ENCODE measurements around the gene ATF6.
"Not testable (repeated sequence)": the region's sequence is repeated elsewhere in the genome, so short reads cannot be mapped to it uniquely, and the experiment has no call there.

Gene ATF6

GRCh38 chr1:161735837-161736236 is 30.3 kb upstream of the ATF6 start:
- no peak for DNase-seq

DNA sequence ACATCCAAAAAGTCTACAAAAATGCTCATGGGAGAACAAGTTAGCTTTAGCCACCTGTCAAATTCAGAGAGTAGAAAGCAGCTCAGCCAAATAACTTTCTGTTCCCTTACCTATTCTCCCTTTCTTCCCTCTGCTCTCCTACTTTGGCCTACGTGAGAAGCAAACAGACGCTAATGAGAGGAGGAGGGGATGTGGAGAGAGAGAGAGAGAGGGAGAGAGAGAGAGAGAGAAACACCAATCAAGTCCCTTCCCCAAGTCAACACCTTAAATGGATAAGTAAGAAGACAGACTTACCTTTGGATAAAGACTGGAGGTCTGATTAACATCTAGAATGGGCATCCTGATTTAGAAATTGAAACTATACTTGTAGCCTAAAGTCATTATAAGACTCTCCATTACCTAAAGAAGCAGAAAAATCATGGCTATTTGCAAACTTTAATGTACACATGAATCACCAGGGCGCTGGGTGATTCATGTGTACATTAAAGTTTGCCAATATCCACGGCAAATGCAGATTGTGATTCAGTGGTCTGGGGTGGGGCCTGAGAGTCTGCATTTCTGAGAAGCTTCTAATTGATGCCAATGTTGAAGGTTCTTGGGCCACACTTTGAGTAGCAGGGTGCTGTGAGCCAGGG is 29.7 kb upstream of the ATF6 start:
- DNase-seq: no peak

DNA sequence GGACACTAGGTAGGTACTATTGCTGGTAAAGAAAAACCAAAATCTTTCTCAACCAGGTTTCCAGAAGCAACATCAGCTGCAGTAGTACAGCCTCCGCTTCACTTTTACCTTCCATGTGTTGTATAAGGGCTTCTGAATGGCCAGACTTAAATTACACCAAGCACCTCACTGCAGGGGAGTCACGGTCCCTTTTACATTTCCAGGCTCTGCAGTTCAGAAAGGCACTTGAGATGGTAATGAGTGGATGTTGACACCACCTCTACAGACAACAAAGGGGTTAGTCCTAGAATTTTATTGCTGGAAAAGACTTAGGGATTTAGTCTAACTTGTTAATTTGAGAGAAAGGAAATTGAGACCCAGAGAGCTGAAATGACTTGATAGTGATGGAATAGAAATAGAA is 28.5 kb upstream of the ATF6 start:
- DNase-seq: no peak

DNA sequence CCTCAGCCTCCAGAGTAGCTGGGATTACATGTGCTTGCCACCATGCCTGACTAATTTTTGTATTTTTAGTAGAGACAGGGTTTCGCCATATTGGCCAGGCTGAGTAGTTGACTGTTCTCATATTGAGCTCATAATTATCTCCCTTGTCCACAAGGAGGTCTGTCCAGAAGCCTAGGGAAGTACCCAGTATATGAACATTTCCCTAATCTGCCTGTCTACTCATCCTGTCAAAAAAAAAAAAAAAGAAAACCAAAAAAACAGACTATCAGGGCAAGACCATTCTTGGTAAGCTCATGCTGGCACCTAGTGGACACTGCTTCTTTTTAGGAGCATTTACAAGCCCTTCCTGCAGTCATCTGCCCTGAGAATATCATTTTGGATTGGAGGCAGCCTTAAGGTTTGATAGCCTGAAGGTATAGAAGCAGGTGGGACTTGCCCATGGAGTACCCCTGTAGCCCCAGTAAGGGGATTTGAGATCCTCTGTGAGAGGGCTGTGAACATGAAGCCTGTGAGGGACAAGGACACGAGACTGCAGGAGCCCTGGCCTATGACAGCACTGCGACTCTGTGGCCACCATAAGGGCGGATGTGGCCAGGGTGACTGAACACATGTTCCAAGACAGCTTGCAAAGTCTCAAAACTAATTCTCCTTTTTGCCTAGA is 27.4 kb upstream of the ATF6 start:
- DNase-seq: no peak

DNA sequence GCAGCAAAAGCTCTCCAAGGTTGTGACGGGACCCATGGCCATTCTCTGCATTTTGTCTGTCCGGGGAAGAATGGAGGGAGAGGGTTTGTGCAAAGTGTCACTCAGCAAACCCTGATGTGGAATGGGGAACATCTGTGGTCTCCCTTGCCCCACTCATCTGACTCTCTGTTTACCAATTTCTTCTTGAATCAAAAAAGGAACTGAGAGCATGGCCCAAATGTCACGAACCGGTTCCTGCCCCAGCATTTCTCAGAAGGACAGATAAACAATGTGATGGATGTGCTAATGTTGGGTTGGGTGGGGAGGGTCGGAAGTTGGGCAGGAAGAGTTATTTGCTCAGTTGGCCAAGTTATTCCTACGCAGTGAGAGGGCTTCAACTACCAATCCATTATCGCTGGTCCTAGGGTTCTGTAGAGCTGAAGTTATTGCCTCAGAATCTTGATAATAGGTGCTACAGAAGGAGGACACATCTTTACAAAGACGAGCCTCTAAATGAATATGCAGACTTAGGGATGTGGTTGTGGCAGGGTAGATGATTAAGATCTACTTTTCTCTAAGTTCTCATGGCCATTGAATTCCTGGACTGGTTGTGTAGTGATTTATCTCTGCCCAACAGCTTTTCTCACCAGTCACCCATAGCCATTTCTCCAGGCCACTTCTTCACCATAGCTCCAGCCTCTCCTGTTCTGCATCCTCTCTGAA is 26.1 kb upstream of the ATF6 start:
- no peak for DNase-seq

DNA sequence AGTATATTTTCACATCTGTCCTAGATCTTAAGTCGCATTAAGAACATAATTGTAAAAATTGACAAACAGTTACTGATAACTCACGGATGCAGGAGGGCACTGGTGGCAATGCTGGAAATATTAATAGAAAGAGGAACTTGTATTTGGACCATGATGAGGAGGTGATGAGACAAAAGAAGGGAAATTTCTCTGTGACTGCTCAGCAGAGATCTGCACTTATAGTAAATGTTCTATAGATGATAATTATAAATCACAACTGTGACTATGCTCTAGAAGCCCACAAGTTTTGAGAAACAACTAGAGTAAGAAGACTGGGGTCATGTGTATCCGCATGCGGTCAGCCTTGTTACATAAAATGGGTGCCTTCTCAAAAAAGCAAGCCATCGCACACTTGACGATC is 25.2 kb upstream of the ATF6 start:
- no peak for DNase-seq

- no peak for DNase-seq
Measured at GRCh38 chr1:161743231-161743630, 22.9 kb upstream of the ATF6 start.

DNA sequence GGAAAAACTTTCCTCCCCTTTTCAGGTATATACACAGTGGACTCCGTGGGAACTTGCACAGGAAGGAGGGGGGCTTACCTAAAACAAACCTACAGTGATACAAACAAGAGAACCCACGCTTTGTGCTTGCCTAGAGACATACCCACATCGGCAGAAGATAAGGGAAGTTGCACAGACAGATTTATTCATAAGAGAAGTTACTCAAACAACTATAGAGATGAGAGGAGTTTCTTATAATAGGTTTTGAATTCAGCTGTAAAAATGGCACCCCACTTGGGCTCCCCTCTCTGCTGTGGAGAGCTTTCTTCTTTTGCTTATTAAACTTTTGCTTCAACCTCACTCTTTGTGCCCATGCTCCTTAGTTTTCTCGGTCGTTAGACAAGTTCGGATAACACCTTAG is 18.3 kb upstream of the ATF6 start:
- no peak for DNase-seq

GRCh38 chr1:161749509-161750407 is 16.4 kb upstream of the ATF6 start, which contains the start of gene DUSP12:
TSS of gene DUSP12 (plus strand) at chr1:161749786. CDS start at chr1:161749802, 16 bp downstream.
- DNase-seq: peak; percentile 90

DNA sequence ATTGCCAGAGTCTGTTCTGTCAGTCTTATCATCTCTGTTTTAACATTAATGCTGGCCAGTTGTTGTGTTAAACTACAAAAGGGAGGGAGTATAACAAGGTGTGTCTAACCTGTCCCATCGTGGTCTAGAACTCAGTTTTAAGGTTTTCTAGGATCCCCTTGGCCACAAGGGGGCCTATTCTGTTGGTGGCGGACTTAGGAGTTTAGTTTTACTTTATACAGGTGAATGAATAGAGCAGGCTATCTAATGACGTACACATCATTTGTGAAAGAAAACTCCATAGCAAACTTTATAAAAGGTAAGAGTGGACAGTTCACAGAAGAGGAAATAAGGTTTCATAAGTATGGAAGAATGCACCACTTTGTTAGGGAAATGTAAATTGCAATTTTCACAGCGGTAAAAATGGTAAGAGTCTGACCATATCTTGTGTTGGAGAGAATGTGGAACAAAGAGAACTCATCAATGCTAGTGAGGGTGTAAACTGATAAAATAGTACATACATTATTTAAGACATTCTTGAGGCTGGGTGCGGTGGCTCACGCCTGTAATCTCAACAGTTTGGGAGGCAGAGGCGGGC is 2.5 kb upstream of the ATF6 start:
- DNase-seq: no peak

DNA sequence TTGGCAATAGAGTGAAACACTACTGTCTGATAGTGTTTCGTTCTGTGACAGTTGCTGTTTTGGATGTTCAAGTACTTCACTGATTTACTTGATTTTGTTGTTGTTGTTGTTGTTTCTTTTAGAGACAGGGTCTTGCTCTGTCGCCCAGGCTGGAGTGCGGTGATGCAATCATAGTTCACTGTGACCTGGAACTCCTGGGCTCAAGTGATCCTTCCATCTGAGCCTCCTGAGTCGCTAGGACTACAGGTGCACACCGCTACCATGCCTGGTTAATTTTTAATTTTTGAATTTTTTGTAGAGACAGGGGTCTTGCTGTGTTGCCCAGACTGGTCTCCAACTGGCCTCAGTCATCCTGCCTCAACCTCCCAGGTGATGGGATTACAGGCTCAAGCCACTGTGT is 2.3 kb downstream of the ATF6 start:
- DNase-seq: no peak

DNA sequence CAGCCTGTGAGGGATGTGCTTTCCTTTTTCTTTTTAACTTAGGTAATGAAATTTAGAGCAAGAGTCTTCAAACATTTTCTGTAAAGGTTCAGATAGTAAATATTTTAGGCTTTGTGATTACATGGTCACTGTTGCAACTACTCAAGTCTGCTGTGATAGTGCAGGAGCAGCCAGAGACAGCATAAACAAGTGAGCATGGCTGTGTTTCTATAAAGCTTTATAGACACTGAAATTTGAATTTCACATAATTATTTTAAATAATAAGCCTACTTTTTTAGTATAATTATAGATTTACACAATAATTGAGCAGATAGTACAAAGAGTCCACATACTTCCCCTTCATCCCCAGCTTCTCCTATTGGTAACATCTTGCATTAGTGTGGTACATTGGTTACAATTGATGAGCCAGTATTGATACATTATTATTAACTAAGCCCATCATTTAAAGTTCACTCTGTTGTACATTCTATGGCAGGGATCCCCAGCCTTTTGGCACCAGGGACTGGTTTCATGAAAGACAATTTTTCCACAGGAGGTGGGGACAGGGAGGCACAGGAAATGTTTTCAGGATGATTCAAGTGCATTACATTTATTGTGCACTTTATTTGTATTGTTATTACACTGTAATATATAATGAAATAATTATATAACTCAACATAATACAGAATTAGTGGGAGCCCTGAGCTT is 3.0 kb downstream of the ATF6 start:
- DNase-seq: no peak

DNA sequence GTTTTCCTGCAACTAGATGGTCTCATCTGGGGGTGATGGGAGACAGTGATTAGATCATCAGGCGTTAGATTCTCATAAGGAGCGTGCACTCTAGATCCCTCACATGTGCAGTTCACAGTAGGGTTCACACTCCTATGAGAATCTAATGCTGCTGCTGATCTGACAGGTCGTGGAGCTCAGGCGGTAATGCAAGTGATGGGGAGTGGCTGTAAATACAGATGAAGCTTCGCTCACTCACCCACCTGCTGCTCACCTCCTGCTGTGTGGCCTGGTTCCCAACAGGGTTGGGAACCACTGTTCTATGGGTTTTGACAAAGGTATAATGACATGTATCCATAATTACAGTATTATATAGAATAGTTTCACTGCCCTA is 3.5 kb downstream of the ATF6 start:
- DNase-seq: not testable (repeated sequence)

DNA sequence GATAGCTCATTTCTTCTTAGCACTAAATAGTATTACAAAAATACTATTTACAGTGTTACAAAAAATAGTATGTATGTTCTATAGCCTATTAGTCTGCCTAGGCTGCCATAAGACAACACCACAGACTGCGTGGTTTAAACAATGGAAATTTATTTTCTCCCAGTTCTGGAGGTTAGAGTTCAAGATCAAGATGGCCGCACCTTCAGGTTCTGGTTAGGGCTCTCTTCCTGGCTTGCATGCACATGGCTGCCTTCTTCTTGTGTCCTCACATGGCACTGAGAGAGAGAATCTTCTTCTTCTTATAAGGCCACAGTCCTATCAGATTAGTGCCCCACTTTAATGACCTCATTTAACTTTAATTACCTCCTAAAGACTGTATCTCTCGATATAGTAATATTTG is 4.1 kb downstream of the ATF6 start:
- DNase-seq: no peak

DNA sequence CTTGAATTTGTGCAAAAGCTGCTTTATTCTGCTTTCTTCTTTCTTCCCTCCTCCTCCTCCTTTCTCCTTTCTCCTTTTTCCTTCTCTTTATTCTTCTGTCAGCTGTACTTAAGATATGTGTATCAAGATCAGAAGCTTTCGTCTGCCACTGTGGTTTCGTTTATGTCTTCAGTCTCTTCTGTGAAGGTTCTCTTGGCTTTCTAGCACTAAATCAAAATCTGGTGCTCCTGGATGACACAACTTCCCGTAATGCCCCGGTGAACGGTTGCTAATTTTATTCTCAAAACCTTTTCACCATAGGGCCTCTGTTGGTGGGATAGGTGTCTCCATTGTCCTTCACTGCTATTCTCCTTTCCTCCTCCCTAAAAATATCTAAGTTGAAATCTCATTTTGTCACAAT is 5.0 kb downstream of the ATF6 start:
- DNase-seq: no peak

- no peak for DNase-seq
Measured at GRCh38 chr1:161771973-161772372, 5.9 kb downstream of the ATF6 start.

DNA sequence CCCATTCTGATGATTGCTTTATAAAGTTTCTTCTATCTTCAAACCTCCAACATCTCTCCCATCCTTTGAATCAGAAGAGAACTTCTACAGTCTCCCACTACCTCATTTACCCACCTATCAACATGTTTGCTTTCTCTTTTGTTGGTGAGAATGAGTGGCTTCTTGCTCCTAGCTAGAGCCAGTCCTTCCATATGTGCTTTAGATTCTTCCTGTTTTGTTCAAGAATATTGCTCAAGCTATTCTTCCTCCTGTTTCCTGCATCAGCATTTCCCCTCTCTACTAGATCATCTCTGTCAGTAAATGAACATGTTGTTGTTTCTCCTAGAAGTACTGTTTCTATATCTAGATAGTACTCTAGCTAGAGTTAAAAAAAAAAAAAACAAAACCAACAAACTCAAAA is 6.3 kb downstream of the ATF6 start:
- no peak for DNase-seq

DNA sequence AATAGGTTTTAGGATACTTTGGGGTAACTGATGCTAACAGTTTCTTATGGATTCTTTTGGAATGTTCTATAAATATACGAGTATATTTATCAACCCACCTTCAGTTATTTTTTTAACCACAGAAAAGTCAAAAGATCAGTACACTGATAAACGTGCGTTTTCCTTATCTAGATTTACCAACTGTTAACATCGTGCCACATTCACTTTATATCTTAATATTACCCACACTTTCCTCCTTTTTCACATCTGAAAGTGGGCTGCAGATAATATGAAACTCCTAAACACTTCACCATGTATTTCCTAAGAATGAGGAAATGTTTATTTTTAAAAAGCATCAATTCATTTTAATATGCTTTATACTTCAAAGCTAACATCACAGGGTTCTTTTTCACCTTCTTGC is 7.7 kb downstream of the ATF6 start:
- DNase-seq: no peak

GRCh38 chr1:161777261-161777660 is 11.1 kb downstream of the ATF6 start:
- no peak for DNase-seq

DNA sequence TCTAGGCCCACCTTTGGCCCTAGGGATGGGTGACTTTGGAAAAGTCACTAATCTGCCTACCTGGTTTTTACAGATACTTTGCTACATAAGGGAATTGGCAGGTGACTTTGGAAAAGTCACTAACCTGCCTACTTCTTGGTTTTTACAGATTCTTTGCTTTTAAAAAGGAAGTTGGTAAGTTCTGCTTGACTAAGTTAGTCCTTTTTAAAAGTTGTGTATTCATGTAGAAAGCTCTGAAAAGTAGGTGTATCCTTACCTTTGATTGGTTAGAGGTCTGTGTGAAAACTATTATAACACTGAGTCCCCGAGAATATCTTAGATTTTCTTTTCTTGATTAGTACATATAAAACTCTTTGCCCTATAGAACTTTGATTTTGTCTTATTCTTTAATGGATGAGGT is 12.4 kb downstream of the ATF6 start:
- no peak for DNase-seq

- no peak for DNase-seq
Measured at GRCh38 chr1:161779393-161779792, 13.3 kb downstream of the ATF6 start.

GRCh38 chr1:161781995-161782394 is 15.9 kb downstream of the ATF6 start:
- DNase-seq: no peak

All from NCI-H1417 treated with DMSO at 0.1 percent for 48 hours (cell line).